NCI-H1048 (cell line): ENCODE results near the gene ADRM1.

Source experiments
- DNase-seq: peaks from one replicate; lab custom pipeline; 2025; lab: John Stamatoyannopoulos, UW

Gene ADRM1

DNA sequence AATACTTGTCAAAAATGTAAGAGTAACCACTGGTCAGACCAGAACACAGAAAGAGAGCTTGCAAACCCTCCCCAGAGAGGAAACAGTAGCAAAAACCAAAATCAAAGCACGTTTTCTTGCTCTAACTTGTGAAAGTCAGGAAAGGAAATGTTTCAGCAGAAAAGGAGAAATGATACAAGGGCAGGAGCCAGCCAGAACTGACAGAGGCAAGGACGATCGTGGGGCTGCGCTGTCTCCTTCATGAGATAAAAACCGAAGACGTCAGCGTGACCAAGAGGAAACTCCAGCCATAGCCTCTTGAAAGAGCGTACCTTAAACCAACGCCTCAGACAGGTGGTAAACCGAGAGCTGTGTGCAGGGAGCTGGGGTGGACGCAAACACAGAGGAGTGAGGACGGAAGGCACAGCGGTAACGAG, 36.9 kb downstream of the ADRM1 start:
- no peak for DNase-seq

GRCh38 chr20:62342910-62343309, 40.1 kb downstream of the ADRM1 start:
- no peak for DNase-seq

GRCh38 chr20:62344092-62344491, 41.3 kb downstream of the ADRM1 start:
- no peak for DNase-seq

GRCh38 chr20:62344782-62345181, 42.0 kb downstream of the ADRM1 start:
- DNase-seq: no peak

DNA sequence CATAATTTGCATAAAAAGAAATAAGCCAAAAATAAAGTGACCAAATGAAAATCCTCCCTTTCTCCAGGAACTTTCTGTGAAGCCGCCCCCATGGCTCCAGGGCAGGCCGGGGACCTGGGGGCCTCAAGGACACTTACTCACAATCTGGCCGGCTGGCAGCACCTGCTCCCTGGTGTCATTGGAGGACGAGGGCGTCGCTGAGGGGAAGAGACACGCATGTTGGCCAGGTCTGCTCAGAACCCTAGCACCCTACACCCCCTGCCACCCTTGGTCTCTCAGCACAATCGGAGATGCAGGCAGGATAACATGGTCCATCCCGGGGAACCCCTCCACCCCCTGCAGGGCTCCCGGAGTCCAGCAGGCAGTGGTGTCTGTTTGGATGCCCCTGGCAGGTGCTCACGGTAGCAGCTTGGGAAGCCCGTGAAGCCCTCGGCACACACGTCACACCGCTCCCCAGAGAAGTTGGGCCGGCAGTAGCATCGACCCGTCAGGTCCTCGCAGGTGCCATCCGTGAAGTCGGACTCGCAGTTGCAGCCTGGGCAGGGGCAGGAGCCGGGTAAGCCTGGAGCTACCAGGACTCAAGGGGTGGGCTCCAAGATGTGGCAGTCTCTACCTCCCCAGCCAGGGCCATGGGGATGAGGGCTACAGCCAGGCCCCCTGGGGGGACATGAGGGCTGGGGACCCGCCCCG, 43.0 kb downstream of the ADRM1 start:
- no peak for DNase-seq

- DNase-seq: no peak
Observed at GRCh38 chr20:62346398-62347150, 43.8 kb downstream of the ADRM1 start.

GRCh38 chr20:62347151-62347404, 44.3 kb downstream of the ADRM1 start:
- DNase-seq: no peak

- DNase-seq: no peak
Observed at GRCh38 chr20:62347445-62347844, 44.6 kb downstream of the ADRM1 start.

GRCh38 chr20:62348604-62349003, 45.8 kb downstream of the ADRM1 start:
- DNase-seq: no peak

DNA sequence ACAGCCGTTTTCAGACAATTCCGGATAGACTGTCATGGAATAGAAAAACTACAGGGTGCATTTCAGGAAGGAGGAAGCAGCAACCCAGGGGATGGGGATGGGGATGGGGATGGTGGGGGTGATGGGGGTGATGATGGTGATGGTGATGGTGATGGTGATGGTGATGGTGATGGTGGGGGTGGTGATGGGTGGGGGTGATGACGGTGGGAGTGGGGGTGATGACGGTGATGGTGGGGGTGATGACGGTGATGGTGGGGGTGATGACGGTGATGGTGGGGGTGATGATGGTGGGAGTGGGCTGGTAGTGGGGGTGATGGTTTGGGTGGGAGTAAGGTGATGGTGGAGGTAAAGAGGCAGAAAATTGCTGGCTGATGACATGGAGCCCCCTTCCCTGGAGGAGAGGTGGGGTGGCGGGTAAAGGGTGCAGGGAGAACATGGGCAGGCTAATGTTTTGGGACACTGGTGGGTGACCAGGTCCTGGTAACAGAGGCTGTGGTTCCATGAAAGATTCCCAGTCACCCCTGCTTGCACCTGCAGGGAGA, 46.8 kb downstream of the ADRM1 start:
- DNase-seq: no peak

- DNase-seq: no peak
Observed at GRCh38 chr20:62350098-62350628, 47.4 kb downstream of the ADRM1 start.

DNA sequence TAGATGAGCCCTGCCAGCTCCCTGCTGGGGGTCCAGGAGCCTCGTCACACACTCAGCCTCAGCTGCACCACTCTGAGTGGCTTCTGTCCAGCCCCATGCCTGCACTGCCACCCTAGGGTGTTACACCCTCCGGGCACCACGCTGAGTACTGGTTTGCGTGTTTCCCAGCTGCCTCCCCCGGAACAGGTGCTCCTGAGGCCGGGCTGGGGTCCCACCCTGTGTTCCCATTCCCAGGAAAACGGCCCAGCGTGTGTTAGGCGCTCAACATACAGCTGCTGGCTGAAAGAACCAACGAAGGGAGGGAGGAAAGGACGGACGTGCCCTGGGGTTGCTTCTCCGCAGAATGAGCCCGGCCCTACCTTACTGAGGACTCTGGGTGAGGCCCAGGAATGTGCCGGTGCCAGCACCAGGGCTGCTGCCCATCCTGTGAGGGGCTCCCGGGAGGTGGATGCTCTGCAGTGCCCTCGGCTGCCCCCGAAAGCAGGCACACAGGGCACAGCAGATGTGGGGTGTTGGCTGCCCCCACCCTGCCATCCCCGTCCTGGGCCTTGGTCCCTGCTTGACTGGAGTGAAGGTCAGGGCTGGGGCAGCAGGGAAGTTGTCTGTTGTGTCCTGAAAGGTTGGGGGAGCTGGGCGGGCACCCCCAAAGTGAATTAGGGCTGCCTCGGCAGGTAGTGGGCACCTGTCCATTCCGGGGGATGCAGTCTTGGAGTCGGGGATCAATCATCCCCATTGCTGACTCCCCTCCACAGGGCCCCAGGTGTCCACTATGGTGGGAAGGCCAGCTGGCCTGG, 48.0 kb downstream of the ADRM1 start:
- DNase-seq: no peak

GRCh38 chr20:62351469-62352401, 48.9 kb downstream of the ADRM1 start:
- DNase-seq: no peak

GRCh38 chr20:62352402-62353288, 49.8 kb downstream of the ADRM1 start:
- no peak for DNase-seq

DNA sequence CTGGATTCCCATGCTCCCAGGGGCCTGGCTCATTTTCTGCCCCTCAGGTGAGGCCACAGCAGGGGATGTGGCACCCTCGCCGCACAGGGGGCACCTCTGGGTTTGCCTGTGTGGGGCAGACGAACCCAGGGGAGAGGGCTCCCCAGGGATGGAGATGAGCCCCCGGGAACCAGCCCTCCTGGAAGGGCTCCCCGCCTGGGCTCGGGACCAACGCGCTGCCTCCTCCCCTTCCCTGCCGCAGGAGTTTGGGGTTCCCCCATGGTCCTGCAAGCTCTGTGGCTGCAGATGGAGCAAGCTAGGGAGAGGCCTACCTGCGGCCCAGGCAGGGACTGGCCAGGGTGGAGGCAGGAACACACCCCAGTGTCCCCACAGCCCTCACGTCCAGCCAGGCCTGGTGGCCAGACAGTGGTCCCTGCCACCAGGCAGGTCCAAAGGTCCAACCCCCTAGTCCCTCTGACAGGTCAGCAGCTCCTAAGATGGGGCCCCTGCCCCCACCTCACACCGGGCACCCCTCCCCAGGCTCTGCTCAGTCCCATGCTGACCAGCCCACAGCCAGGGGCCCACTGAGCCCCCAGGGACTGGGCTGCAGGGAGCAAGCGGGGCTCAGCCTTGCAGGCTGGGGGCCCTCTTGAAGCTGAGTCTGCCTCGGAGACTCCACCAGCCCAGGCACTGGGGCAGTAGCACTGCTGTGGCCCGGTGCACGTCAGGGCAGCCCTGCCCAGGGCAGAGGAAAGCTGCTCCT, 50.7 kb downstream of the ADRM1 start:
- no peak for DNase-seq

DNA sequence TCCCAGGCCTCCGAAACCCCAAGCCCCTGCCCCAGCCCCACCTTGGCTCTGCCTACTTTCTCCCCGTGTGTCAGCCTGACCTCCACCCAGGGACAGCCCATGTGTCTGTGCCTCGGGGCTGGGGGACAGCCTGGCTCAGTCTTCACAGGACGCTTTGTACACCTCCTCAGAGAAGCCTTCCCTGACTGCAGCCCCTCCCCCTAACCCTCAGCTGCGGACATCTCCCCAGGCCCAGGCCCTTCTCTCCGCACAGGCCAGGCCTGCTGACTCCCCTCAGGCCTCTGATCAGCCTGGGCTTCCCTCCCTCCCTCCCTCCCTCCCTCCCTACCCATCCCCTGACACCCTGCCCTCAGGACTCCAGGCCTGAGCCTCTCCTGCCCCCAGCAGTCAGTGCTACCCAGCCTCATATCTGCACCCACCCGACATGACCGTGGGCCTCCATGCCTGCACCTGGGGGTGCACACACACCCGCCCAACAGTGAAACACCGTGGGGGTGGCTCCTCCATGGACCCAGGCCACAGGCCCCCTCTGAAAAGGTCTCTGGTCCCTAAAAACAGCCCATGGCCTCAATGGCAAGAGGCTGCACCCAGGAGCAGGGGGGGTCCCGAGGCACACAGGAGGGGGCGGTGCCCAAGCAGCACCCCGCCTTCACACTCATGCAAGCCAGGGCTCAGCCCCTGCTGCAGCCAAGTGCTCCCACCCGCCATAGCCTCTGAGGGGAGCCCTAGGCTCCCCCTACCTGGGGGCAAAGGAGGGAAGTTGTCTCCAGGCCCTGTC, 51.4 kb downstream of the ADRM1 start:
- no peak for DNase-seq

- no peak for DNase-seq
Observed at GRCh38 chr20:62354811-62355341, 52.1 kb downstream of the ADRM1 start.

DNA sequence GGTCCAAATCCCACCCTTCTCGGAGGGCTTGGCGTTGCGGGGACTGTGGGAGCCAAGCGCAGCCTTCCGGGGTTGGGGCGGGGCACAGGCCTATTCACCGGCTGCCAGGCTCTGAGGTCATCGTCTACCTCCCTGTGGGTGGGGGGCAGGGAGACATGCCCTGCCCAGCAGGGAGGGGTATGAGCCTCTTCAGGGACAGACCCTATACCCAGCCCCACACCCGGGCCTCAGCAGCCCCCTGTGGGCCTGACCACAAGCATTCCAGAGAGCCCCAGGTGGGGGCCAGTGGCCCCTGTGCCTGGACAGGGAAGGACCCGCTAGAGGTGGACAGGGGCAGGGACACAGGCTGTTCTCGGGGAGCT, 52.7 kb downstream of the ADRM1 start:
- no peak for DNase-seq
